ENCODE measurements around the gene PTPRD.

Gene PTPRD

GRCh38 chr9:8572209-8572608 lies 2040.6 kb downstream of the PTPRD start:
- no peak for DNase-seq (ENCODE audit: low spot score)

DNA sequence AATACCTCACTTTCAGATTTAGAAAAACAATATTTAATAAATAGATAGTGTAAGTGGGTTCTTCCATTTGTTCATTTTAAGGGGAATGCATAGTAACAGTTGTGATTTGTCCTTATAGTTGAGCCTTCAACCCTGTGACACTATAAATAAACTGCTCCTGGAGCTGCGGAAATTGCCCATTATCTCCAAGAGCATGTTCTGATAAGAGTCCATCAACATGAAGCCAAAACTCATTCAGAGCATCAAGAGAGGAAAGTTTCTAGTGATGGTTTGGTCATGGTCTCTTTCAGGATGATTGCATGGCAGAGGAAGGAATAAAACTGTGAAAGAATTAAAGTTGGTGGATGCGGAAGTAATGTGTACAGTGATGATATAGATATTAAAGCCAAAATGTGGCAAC lies 2041.2 kb downstream of the PTPRD start:
- no peak for DNase-seq (ENCODE audit: low spot score)

DNA sequence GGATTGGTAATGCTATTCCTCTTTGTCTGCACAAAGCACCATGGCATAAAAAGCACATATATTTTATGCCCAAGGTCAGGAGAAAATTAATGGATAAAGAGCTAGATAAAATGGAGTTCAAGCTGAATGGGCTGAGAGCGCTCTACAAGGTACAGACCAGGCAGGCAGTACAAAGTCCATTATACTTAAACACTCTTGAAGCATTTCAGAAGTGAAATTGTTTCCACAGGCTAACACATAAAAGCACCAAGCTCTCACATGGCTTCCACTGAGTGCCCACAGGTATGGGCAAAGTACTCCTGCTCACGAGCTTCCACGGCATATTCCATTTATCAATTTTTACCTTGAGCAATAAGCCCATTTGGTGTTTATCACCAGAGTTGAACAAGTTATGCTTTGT lies 2042.0 kb downstream of the PTPRD start:
- DNase-seq (ENCODE audit: low spot score) = no peak

DNA sequence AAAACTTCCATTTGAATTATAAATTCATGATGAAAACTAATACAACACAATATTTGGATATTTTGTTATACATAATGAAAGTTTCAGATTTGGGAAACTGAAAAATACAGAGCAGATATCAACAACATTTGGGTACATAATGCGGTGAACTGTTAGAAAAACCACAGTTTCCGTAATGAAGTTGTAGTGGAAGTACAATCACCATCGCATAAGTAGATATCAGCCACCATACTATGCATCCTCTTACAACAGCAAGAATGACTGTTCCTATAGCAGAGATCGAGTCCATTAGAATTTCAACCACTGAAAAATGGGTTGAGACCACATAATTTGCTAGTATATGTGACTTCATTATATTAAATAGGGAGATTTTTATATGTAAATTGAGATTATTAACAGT lies 2043.0 kb downstream of the PTPRD start:
- DNase-seq (ENCODE audit: low spot score) = no peak

GRCh38 chr9:8567963-8568579 lies 2044.7 kb downstream of the PTPRD start:
- no peak for DNase-seq (ENCODE audit: low spot score)

DNA sequence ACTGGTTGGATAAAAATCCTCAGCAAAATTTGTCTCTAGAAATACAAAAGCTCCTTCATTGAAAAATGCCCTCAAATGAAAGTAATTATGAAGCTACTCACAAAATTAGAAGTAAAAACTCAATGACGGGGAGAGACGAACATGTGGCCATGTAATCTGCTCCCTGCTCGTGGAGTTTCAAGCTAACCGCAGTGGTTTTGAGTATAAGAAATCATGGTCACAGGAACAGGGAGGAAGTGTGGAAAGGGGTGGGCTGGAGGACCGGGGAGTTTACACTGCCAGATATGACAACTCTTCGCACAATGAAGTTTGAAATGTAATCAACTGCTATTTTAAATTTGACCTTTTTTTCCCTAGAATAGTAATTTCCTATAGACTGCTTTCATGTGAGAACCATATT lies 2047.8 kb downstream of the PTPRD start:
- DNase-seq (ENCODE audit: low spot score) = no peak

- DNase-seq (ENCODE audit: low spot score) = no peak
Measured at GRCh38 chr9:8560560-8561525, 2052.0 kb downstream of the PTPRD start.

DNA sequence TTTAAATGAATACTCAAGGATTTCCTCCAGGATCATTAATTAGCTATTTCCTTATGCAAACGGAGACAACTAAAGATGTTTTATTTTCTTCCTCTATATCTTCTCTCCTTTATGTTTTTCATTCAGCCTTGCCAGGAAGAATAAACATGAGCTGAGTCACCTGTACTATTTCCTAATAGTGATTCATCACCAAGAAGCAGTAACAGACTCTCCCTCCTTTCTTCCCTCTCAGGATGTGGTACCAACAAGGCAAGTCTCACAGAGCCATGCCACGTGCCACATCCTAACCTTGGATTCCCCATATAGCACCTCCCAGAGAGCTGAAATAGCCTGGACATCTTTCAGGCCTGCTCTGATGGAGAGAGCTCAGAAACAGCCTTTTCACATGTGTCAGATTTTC lies 2054.6 kb downstream of the PTPRD start:
- DNase-seq (ENCODE audit: low spot score) = no peak

DNA sequence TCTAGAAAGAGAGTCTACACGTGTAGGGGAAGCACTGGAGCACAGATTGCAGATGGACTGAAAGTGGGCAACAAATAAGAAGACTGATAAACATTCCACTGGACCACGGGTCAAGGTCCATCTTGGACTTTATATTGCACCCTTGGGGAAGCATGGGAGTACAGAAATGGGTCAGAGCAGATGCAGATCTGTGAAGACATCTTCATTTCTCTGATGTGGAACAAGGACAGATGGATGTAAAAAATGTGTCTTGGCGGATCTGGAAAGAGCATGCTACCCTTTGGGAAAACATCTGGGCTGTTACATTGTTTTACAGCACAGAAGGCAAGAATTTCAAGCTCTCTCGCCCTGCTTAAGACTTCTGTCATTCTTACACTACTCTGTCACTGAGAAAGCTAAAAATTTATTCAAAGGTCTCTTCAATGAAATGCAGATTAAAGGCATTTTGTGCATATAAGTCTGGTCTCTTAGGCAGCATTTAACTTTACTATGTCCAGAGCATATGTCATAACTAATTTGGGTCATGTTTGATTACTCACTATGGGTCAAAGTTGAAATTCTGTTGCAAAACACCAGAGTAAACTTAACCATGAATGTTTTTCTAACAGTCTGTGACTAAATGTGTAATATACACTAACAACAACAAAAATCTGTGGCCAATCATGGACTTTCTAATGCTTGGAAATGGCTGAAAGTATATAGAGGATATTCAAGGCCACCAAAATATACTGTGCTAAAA lies 2056.9 kb downstream of the PTPRD start:
- no peak for DNase-seq (ENCODE audit: low spot score)

GRCh38 chr9:8553444-8553843 lies 2059.4 kb downstream of the PTPRD start:
- no peak for DNase-seq (ENCODE audit: low spot score)

DNA sequence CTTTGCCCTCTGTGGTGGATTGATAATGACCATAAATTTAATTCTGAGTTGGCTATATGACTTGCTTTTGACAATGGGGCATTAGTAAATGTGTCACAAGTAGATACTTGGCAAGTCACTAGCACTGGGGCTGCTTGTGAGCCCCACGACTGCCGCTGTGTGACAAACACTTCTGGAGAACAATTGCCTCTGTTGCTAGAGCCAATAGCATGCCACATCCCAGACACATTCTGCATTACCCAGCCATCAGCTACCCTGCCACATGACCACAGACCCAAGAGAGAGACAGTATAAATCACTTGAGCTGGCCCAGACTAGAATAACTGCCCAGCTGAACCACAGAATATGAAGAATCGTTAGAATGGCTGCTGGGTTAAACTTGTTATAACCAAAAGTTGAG lies 2060.1 kb downstream of the PTPRD start:
- DNase-seq (ENCODE audit: low spot score) = no peak

- no peak for DNase-seq (ENCODE audit: low spot score)
Measured at GRCh38 chr9:8549214-8549613, 2063.6 kb downstream of the PTPRD start.

DNA sequence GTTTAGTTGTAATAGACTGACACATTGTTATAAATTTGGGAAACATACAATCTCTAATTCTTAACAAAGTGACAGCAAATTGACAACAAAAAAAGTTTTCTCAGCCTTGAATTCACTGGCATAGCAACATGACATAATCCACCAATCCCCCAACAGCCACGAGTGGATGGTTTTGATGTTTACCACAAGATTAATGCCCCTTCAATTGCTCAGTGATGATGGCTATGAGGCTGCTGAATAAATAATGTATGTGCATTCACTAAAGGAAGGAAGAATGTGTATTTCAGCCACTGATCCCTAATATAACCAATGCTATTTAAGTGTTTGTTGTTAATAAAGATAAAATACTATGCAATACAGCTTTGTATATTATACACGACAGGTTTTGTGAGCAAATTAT lies 2069.6 kb downstream of the PTPRD start:
- no peak for DNase-seq (ENCODE audit: low spot score)

- DNase-seq (ENCODE audit: low spot score) = no peak
Measured at GRCh38 chr9:8542537-8542936, 2070.3 kb downstream of the PTPRD start.

- no peak for DNase-seq (ENCODE audit: low spot score)
Measured at GRCh38 chr9:8539681-8540197, 2073.1 kb downstream of the PTPRD start.

- no peak for DNase-seq (ENCODE audit: low spot score)
Measured at GRCh38 chr9:8536845-8537244, 2076.0 kb downstream of the PTPRD start.

DNA sequence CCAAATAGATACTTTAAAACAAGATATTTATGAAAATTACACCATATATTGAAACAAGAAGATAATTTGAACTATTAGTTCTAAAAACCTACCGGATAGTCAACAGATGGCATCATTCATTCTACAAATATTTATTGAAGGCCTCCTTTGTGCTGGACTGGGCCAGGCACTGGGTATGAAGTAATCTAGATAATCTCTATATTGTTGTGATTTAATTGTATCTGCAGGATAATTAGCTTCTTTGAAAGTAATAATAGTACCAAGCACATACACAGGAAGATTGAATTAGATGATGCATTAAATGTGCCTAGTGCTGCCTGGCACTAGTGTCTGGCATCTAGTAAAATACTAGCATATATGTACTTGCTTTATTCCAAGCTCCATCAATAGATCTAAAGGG lies 2078.0 kb downstream of the PTPRD start:
- DNase-seq (ENCODE audit: low spot score) = no peak

- DNase-seq (ENCODE audit: low spot score) = no peak
Measured at GRCh38 chr9:8533681-8534080, 2079.1 kb downstream of the PTPRD start.

DNA sequence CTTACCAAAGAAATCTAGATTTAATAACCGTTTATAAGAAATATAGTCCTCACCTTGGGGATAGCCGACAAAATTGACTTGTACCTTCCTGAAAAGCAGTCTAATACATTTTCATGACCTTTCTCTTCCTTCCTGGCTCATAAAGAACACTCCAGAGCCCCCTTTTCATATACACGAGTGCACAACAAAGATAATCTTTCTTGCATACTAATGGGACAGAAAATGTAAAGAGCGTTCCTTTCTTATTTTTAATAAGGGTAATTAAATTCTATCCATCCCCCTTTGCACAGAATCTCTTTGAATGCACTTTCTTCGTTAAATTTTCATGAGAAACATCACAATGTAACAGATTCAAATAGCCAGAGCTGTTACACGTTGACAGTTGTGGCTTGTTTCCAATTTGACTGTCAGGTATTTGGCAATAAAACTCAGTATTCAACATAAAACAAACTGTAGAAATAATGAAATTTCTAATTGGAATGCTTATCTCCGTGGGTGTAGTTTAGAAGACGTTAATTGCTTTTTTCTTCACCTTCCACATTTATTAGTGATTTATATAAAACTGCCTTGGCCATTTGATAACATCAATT lies 2080.9 kb downstream of the PTPRD start:
- DNase-seq (ENCODE audit: low spot score) = no peak

- no peak for DNase-seq (ENCODE audit: low spot score)
Measured at GRCh38 chr9:8521112-8521511, 2091.7 kb downstream of the PTPRD start.

DNA sequence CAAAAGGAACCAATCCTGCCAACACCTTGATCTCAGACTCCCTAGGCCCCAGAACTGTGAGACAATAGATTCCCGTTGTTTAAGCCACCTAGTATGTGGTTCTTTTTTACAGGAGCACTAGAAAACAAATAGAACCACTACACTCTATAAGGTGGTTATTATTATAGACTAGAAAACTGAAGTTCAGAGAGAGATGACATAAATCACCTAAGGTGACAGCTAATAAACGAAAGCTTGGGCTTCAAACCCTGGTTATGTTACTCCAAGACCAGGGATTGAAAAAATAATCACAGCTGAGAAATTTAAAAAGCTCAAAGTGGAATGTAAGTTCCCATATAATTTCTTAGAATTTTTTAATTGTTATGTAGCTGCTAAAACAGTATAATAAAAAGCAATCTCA lies 2097.1 kb downstream of the PTPRD start:
- DNase-seq (ENCODE audit: low spot score) = no peak

DNA sequence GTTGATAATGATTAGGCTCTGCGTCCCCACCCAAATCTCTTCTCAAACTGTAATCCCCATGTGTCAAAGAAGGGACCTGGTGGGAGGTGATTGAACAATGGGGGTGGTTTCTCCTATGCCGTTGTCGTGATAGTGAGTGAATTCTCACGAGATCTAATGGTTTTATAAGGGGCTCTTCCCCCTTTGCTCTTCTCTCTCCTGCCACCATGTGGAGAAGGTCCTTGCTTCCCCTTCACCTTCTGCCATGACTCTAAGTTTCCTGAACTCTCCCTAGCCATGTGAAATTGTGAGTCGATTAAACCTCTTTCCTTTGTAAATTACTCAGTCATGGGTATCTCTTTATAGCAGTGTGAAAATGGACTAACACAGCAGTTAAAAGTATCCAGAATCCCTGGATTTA lies 2098.0 kb downstream of the PTPRD start:
- no peak for DNase-seq (ENCODE audit: low spot score)

Data from iPS-NIHi11 (cell line).